ENCODE results near the gene EPHA4. TPM values are rescaled to one million over a fixed set of nuclear protein-coding genes. Genes with fewer than 3 reads are reported as not detected.

EPHA4 gene
- total and polyA plus RNA-seq, 5 donors from 2014 or later, result 7.1 to 23.5 (median 12.0) TPM

GRCh38 chr2:221464971-221465370, 107.1 kb downstream of the EPHA4 start:
- peaks cover 7 to 31% (median 24%) of the 10 kb centered on the region in 4 donors for H3K4me1 Mint-ChIP-seq
- no peak overlapping the region for H3K27ac Mint-ChIP-seq
- H3K36me3 ChIP-seq (ENCODE audit: control insufficient read depth, insufficient read depth, low read length), result no peaks in the 10 kb centered on the region
- DNase-seq (no peak), ATAC-seq (ENCODE audit: low read depth in 2 of 2) (no peak)
- no peak overlapping the region for H3K4me3 Mint-ChIP-seq
- H3K27ac ChIP-seq (ENCODE audit: insufficient read depth, low read length, poor library complexity, severe bottlenecking), result no peak overlapping the region
- H3K9me3 ChIP-seq (ENCODE audit: control insufficient read depth in 2 of 2, low read length in 2 of 2), result no peaks in the 10 kb centered on the region
- H3K27me3 ChIP-seq (ENCODE audit: control insufficient read depth, insufficient read depth, low read length), result no peaks in the 10 kb centered on the region
- peaks cover 0 to 3% (median 0%) of the 10 kb centered on the region in 7 donors for H3K9me3 Mint-ChIP-seq
- no peak overlapping the region for H3K4me3 ChIP-seq (ENCODE audit: low read depth, low read length)
- H3K4me1 ChIP-seq (ENCODE audit: control insufficient read depth, insufficient read depth, low read length, poor library complexity, severe bottlenecking), result peaks cover 7% of the 10 kb centered on the region
- no peaks in the 10 kb centered on the region for H3K36me3 Mint-ChIP-seq
- H3K27me3 Mint-ChIP-seq, result peaks cover 6% of the 10 kb centered on the region

- H3K4me1 ChIP-seq (ENCODE audit: control insufficient read depth, insufficient read depth, low read length, poor library complexity, severe bottlenecking), result peaks cover 7% of the 10 kb centered on the region
- Mint-ChIP-seq H3K36me3 (no peaks in the 10 kb centered on the region), H3K4me3 (no peak overlapping the region), H3K4me1 (peaks cover 0 to 31% (median 24%) of the 10 kb centered on the region in 4 donors), H3K27me3 (peaks cover 6% of the 10 kb centered on the region), H3K9me3 (peaks cover 0 to 3% (median 0%) of the 10 kb centered on the region in 7 donors), H3K27ac (peak overlapping the region in 1 of 3 donors; percentile 43)
- H3K36me3 ChIP-seq (ENCODE audit: control insufficient read depth, insufficient read depth, low read length), result no peaks in the 10 kb centered on the region
- no peak overlapping the region for H3K27ac ChIP-seq (ENCODE audit: insufficient read depth, low read length, poor library complexity, severe bottlenecking)
- H3K4me3 ChIP-seq (ENCODE audit: low read depth, low read length), result no peak overlapping the region
- no peaks in the 10 kb centered on the region for H3K27me3 ChIP-seq (ENCODE audit: control insufficient read depth, insufficient read depth, low read length)
- no peaks in the 10 kb centered on the region for H3K9me3 ChIP-seq (ENCODE audit: control insufficient read depth in 2 of 2, low read length in 2 of 2)
- DNase-seq, result no peak
- ATAC-seq (ENCODE audit: low read depth in 2 of 2), result no peak
These were observed 108.7 kb downstream of the EPHA4 start for GRCh38 chr2:221463241-221463896.

GRCh38 chr2:221461901-221462300, 110.2 kb downstream of the EPHA4 start:
- H3K27ac ChIP-seq (ENCODE audit: insufficient read depth, low read length, poor library complexity, severe bottlenecking), result no peak overlapping the region
- H3K36me3 ChIP-seq (ENCODE audit: control insufficient read depth, insufficient read depth, low read length), result no peaks in the 10 kb centered on the region
- H3K4me3 Mint-ChIP-seq, result no peak overlapping the region
- no peak overlapping the region for H3K4me3 ChIP-seq (ENCODE audit: low read depth, low read length)
- no peaks in the 10 kb centered on the region for H3K9me3 ChIP-seq (ENCODE audit: control insufficient read depth in 2 of 2, low read length in 2 of 2)
- no peak overlapping the region for H3K27ac Mint-ChIP-seq
- no peaks in the 10 kb centered on the region for H3K27me3 ChIP-seq (ENCODE audit: control insufficient read depth, insufficient read depth, low read length)
- peaks cover 0 to 28% (median 22%) of the 10 kb centered on the region in 4 donors for H3K4me1 Mint-ChIP-seq
- ATAC-seq (ENCODE audit: low read depth in 2 of 2) (no peak), DNase-seq (no peak)
- H3K27me3 Mint-ChIP-seq, result peaks cover 6% of the 10 kb centered on the region
- peaks cover 7% of the 10 kb centered on the region for H3K4me1 ChIP-seq (ENCODE audit: control insufficient read depth, insufficient read depth, low read length, poor library complexity, severe bottlenecking)
- peaks cover 0 to 3% (median 0%) of the 10 kb centered on the region in 7 donors for H3K9me3 Mint-ChIP-seq
- no peaks in the 10 kb centered on the region for H3K36me3 Mint-ChIP-seq

- Histone ChIP-seq H3K27me3 (ENCODE audit: control insufficient read depth, insufficient read depth, low read length) (no peaks in the 10 kb centered on the region), H3K9me3 (ENCODE audit: control insufficient read depth in 2 of 2, low read length in 2 of 2) (no peaks in the 10 kb centered on the region), H3K36me3 (ENCODE audit: control insufficient read depth, insufficient read depth, low read length) (peaks cover 1% of the 10 kb centered on the region), H3K4me1 (ENCODE audit: control insufficient read depth, insufficient read depth, low read length, poor library complexity, severe bottlenecking) (no peaks in the 10 kb centered on the region), H3K4me3 (ENCODE audit: low read depth, low read length) (no peak overlapping the region), H3K27ac (ENCODE audit: insufficient read depth, low read length, poor library complexity, severe bottlenecking) (no peak overlapping the region)
- peaks cover 0 to 19% (median 17%) of the 10 kb centered on the region in 4 donors for H3K4me1 Mint-ChIP-seq
- no peak overlapping the region for H3K27ac Mint-ChIP-seq
- no peak overlapping the region for H3K4me3 Mint-ChIP-seq
- no peaks in the 10 kb centered on the region for H3K36me3 Mint-ChIP-seq
- H3K9me3 Mint-ChIP-seq, result peaks cover 0 to 3% (median 0%) of the 10 kb centered on the region in 7 donors
- ATAC-seq (ENCODE audit: low read depth in 2 of 2), result no peak
- no peak for DNase-seq
- peaks cover 6% of the 10 kb centered on the region for H3K27me3 Mint-ChIP-seq
These were observed 112.0 kb downstream of the EPHA4 start for GRCh38 chr2:221460136-221460535.

GRCh38 chr2:221458578-221458977, 113.5 kb downstream of the EPHA4 start:
- H3K27me3 ChIP-seq (ENCODE audit: control insufficient read depth, insufficient read depth, low read length), result no peaks in the 10 kb centered on the region
- no peak overlapping the region for H3K4me3 Mint-ChIP-seq
- H3K4me1 Mint-ChIP-seq, result peaks cover 0 to 10% (median 8%) of the 10 kb centered on the region in 4 donors
- H3K4me3 ChIP-seq (ENCODE audit: low read depth, low read length), result no peak overlapping the region
- H3K36me3 ChIP-seq (ENCODE audit: control insufficient read depth, insufficient read depth, low read length), result peaks cover 4% of the 10 kb centered on the region
- no peak overlapping the region for H3K27ac ChIP-seq (ENCODE audit: insufficient read depth, low read length, poor library complexity, severe bottlenecking)
- no peak overlapping the region for H3K27ac Mint-ChIP-seq
- H3K36me3 Mint-ChIP-seq, result peaks cover 8% of the 10 kb centered on the region
- H3K27me3 Mint-ChIP-seq, result peaks cover 6% of the 10 kb centered on the region
- peaks cover 0 to 1% (median 0%) of the 10 kb centered on the region in 7 donors for H3K9me3 Mint-ChIP-seq
- DNase-seq (no peak), ATAC-seq (ENCODE audit: low read depth in 2 of 2) (no peak)
- H3K4me1 ChIP-seq (ENCODE audit: control insufficient read depth, insufficient read depth, low read length, poor library complexity, severe bottlenecking), result no peaks in the 10 kb centered on the region
- no peaks in the 10 kb centered on the region for H3K9me3 ChIP-seq (ENCODE audit: control insufficient read depth in 2 of 2, low read length in 2 of 2)

- H3K4me1 ChIP-seq (ENCODE audit: control insufficient read depth, insufficient read depth, low read length, poor library complexity, severe bottlenecking), result no peaks in the 10 kb centered on the region
- no peaks in the 10 kb centered on the region for H3K27me3 ChIP-seq (ENCODE audit: control insufficient read depth, insufficient read depth, low read length)
- H3K36me3 Mint-ChIP-seq, result peaks cover 9% of the 10 kb centered on the region
- H3K9me3 Mint-ChIP-seq, result peaks cover 0 to 1% (median 0%) of the 10 kb centered on the region in 7 donors
- no peaks in the 10 kb centered on the region for H3K27me3 Mint-ChIP-seq
- H3K27ac ChIP-seq (ENCODE audit: insufficient read depth, low read length, poor library complexity, severe bottlenecking), result no peak overlapping the region
- H3K4me1 Mint-ChIP-seq, result peaks cover 0 to 3% (median 0%) of the 10 kb centered on the region in 4 donors
- no peak overlapping the region for H3K4me3 ChIP-seq (ENCODE audit: low read depth, low read length)
- no peaks in the 10 kb centered on the region for H3K9me3 ChIP-seq (ENCODE audit: control insufficient read depth in 2 of 2, low read length in 2 of 2)
- peak overlapping the region in 1 of 3 donors; percentile 33 for H3K27ac Mint-ChIP-seq
- H3K36me3 ChIP-seq (ENCODE audit: control insufficient read depth, insufficient read depth, low read length), result peaks cover 8% of the 10 kb centered on the region
- DNase-seq (no peak), ATAC-seq (ENCODE audit: low read depth in 2 of 2) (no peak)
- H3K4me3 Mint-ChIP-seq, result no peak overlapping the region
These were observed 116.9 kb downstream of the EPHA4 start for GRCh38 chr2:221455214-221455613.

GRCh38 chr2:221454459-221455105, 117.5 kb downstream of the EPHA4 start:
- no peaks in the 10 kb centered on the region for H3K9me3 ChIP-seq (ENCODE audit: control insufficient read depth in 2 of 2, low read length in 2 of 2)
- no peaks in the 10 kb centered on the region for H3K27me3 ChIP-seq (ENCODE audit: control insufficient read depth, insufficient read depth, low read length)
- no peaks in the 10 kb centered on the region for H3K4me1 ChIP-seq (ENCODE audit: control insufficient read depth, insufficient read depth, low read length, poor library complexity, severe bottlenecking)
- no peak for ATAC-seq (ENCODE audit: low read depth in 2 of 2)
- Mint-ChIP-seq H3K27ac (peak overlapping the region in 1 of 3 donors; percentile 33), H3K9me3 (peaks cover 0 to 1% (median 0%) of the 10 kb centered on the region in 7 donors), H3K4me1 (peaks cover 0 to 3% (median 0%) of the 10 kb centered on the region in 4 donors), H3K36me3 (peaks cover 9% of the 10 kb centered on the region), H3K27me3 (no peaks in the 10 kb centered on the region), H3K4me3 (no peak overlapping the region)
- H3K36me3 ChIP-seq (ENCODE audit: control insufficient read depth, insufficient read depth, low read length), result peaks cover 10% of the 10 kb centered on the region
- H3K4me3 ChIP-seq (ENCODE audit: low read depth, low read length), result no peak overlapping the region
- no peak overlapping the region for H3K27ac ChIP-seq (ENCODE audit: insufficient read depth, low read length, poor library complexity, severe bottlenecking)
- DNase-seq, result no peak
